GM19043 (cell line): ENCODE data around the gene WDR88.
"Not testable (repeated sequence)": the region's sequence is repeated elsewhere in the genome, so short reads cannot be mapped to it uniquely, and the experiment has no call there.

Experiments used
- ATAC-seq: cut with Tn5 transposase; IDR thresholded peaks from one replicate; pipeline ENCODE4 v1.9.1; 2021; ENCODE audit warnings: low read depth; ENCODE audit not compliant: unreplicated experiment

WDR88 gene

DNA sequence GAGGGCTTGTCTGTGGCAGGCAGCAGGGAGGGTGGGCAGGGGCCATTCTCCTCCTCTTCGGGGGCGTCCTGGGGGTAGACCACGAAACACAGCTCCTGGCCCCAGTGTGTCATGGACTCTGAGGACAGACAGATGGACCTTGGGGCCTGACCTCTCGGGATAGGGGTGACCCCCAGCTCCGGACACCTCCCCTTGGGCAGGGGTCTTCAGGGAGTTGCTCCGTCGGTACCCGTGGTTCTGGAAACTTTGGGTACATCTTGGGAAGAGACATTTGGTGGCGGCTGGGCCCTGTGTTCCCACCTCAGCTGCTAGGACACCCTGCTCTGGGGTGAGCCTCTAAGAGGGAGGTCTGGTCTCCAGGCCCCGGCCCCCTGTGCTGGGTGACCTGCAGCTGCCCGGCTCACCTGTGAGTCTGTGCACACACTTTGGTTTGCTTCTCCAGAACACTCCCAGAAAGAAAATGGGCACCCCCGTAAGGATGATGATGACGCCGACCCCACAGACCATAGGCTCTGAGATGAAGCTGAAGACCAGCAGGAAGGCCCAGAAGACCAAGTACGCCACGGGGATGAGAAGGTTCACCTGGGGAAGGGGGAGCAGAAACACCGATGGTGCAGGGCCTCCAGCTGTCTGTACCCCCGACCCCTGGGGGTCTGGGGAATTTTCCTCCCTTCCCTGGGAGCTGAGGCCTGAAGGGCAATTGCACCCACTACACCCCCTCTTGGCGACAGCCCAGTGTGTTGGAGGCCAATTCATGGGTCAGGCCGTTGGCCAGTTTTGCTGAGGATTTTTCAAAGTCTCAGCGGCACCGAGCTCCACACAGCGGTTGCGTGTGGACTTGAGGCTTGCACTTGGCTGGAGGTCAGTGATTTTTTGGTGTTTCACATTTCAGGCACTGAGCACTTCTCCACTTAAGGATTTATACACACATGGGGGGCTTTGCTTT is 77.3 kb downstream of the WDR88 start:
- no peak for ATAC-seq

DNA sequence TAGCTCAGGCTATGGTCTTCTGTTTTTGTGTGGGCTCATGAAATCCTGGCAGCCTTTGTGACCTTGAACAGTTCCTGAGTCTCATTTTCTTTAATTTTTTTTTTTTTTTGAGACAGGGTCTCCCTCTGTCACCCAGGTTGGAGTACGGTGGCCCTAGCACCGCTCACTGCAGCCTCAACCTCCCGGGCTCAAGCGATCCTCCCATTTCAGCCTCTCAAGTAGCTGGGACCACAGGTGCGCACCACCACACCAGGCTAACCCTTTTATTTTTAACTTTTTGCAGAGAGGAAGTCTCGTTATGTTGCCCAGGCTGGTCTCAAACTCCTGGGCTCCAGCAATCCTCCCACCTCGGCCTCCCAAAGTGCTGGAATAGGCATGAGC is 77.9 kb downstream of the WDR88 start:
- ATAC-seq: not testable (repeated sequence)

DNA sequence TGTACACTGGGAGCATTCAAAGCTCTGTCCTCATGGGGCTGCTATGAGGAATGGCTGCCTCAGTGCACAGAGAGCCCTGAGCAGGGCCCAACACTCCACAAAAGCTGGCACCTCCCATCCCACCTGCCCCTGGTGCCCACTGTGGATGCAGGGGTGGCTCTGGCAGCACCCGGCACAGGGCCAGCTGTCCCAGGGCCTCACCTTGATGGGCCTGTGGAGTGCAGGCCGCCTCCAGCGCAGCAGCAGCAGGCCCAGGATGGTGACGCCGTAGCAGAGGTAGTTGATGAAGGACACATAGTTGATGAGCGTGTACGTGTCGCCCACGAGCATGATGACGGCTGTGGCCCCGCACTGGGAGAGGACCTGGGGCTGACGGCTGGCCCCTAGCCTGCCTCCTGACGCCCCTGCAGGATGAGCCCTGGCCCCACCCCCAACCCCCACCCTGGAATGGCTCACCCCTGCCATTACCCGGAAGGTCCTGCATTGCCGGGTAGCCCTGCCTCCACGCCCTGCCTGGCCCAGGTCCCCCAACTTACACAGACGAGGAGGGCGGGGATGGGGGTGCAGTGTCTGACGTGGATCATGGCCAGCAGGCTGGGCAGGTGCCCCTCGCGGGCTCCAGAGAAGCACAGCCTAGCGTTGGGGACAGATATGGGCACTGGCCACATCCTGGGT is 78.5 kb downstream of the WDR88 start:
- no peak for ATAC-seq

DNA sequence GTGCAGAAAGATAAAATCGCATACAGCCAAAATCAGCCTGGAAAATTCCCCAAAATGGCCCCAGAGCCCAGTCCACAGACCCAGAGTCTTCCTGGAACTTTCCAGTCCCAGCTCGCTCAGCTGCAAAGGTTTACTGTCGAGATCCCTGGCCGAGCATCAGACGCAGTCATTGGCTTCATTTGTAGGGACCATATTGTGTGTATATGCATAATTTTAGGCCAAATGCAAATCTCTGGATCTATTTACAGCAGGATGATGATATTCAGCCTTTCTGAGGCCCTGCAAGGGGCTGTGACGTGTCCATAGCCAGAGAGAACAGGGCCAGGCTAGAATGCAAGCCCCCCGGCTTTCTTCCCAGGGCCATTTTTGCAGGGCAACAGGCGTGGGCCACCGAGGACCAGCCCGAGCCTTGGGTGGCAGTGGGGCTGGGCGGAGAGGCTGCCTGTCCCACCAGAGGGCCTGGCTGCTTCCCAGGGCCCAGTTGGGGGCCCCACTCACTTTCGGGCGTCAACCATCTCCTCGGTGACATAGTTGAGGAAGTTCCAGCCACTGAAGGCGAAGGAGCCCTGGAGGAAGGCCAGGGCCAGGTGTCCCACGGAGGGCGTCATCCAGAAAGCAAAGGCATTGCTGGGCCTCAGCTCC is 80.0 kb downstream of the WDR88 start:
- ATAC-seq: no peak

DNA sequence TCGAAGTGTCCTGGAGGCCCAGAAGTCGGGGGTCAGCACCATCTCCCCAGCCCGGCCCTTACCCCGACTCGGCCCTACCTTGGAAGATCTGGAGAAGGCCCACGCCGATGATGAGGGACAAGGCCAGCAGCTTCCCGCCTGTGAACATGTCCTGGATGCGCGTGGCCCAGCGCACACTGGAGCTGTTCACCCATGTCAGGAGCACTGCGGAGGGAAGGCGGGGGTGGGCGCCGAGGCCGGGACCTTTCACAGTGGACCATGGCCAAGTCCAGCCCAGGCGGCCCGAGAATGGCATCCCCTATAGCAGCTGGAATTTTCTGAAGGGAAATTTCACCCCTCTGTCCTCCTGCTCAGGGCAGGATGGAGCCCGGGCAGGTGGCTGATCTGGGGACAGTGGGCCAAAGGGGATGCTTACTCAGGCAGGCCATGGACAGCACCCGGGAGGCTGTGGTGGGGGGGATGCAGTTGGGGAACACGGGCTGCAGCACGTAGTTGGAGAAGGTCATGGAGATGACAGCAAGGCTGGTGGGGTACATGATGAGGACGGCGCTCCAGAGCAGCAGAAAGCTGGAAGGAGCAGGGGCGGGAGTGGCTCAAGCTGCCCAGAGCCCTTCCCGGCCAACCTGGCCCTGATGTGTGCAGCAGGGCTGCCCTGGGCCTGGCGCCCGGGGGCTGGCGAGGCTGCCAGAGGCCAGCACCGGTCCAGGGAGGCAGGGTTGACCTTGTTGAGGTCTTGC is 80.7 kb downstream of the WDR88 start:
- ATAC-seq: no peak

DNA sequence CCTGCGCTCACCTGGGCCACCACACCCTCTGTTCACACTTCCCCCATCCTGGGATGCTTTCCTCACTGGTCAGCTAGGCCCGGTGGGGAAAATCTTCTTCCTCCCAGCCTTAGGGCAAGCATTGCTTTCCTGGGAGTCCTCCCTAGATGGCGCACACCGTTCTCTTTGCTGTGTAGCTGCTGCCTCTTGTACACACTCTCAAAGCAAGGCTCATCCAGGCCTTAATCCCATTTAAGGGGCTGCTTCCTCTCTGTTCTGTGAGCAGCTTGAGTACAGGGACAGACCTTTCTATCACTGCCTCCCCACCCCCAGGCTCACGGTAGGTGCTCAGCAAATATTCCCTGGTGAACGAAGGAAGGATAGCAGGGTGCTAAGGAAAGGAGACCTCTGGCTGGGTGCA is 82.7 kb downstream of the WDR88 start:
- no peak for ATAC-seq

DNA sequence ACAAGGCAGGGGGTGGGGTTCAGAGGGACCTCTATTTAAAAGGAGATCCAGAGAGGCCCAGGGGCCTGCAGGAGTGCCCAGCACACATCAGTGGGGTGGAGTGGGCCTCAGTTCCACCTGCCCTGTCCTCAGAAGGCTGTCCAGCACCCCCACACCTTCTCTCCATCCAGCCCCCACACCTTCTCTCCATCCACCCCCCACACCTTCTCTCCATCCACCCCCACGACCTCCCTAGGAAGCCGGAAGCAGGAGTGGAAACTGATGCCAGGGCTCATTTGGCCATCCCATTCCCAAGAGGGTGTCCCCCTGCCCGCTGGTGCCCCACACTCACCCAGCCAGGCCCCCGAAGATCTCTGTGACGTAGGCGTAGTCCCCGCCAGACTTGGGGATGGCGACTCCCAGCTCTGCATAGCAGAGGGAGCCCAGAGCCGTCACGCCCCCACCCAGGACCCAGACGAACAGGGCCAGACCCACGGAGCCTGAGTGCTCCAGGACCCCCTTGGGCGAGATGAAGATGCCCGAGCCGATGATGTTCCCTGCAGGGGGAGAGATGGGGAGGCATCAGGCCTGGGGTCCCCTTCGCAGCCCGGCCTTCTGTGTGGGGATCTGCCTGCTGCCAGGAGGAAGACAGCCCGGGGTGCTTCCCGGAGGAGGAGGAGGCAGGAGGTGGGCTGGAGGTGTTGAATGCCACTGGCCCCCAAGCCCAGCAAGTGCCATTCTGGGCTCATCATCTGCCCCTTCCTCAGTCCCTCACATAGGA is 83.7 kb downstream of the WDR88 start:
- ATAC-seq: no peak

DNA sequence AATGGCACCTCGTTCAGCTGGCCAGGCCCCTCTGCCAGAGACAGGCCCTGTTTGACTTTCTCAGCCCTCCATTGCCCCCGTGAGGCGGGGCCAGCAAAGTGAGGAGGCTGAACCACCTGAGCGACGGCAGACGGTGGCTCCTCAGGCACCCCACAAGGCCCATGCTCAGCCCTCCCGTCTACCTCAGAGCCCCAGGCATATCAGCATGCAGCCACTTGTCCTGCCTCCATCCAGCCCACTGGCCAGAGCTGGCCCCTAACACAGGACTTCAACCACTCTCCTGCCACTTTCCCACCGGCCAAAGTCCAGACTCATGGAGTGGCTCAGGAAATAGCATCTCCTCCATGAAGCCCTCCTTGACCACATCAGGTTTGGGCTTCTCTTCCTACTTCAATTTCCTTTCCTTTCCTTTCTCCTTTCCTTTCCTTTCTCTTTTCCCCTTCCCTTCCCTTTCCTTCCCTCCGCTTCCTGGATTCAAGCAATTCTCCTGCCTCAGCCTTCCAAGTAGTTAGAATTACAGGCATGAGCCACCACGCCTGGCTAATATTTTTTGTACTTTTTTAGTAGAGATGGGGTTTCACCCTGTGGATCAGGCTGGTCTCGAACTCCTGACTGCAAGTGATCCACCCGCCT is 84.4 kb downstream of the WDR88 start:
- no peak for ATAC-seq

DNA sequence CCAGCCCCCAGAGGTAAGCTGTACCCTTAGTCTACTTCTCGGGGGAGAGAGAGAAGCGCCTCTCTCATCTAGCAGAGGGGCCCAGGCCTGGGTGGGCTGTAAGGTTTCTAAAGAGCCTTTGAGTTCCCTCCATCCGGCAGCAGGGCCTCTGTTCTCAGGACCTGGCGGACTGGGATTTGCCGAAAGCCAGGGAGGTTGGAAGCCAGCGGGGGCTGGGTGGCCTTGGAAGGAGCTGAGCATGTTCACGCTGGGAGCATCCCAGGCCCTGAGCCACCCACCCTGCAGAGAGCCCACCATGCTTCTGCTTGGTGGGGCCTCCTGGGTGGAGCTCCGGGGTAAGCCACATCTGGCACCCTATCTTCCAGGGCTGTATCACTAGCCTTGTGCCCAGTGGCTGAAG is 86.0 kb downstream of the WDR88 start:
- no peak for ATAC-seq

DNA sequence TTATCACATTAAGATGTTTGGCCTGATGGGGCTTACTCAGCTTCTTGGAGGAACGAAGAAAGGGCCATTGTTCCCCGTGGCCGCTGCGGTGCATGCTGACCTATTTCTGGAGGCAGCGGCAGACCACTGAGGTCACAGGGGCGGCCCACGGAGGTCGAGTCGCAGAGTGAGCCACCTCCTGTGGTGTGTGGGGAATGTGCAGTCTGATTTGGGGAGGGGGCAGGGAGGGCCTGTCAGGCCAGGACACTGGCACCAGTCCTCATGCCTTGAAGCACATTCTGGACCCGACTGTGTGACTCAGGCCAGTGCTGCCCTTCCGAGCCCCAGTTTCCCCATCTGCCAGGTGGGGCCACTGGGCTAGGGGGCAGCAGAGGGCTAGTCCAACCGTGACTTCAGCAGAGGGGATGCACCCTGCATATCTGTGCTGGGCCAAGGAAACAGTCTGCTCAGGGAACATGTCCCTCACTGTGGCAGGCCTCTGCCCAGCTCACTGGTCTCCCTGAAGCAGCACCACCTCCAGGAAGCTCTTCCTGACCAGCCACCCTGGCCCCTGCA is 87.4 kb downstream of the WDR88 start:
- no peak for ATAC-seq

DNA sequence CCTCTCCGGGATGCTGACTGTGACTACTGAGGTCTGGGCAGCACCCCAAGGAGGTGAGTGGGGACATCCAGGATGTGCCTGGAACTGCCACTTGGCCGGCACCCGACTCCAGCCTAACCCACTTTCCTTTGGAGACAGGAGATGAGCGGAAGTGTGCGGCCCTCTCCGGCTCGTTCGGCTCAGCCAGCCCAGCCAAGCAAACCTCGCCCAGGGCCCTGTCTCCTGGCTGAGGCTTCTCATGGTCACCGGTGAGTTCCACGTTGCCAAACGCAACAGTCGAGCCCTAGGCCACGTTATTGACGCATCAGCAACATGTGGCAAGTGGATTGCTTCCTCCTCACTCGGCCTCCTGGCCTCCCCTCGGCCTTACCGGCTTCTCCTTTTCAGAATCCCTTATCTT is 88.2 kb downstream of the WDR88 start:
- no peak for ATAC-seq

DNA sequence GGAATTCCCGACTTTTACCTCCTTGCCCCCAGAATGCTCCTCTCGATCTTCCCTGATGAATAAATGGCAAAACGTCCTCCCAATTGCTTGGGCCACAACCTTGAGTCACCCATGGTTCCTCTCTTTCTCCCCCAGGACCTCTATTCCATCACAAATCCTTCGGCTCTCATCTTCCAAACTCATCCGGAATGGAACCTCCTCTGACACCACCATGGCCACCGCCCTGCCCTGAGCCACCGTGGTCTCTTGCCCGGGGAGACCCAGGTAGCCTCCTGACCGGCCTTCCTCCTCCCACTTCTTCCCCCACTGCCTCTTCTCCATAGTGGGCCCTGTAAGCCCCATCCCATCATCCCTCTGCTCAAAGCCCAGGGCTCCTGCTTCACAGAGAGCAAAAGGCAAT is 88.8 kb downstream of the WDR88 start:
- ATAC-seq: no peak

DNA sequence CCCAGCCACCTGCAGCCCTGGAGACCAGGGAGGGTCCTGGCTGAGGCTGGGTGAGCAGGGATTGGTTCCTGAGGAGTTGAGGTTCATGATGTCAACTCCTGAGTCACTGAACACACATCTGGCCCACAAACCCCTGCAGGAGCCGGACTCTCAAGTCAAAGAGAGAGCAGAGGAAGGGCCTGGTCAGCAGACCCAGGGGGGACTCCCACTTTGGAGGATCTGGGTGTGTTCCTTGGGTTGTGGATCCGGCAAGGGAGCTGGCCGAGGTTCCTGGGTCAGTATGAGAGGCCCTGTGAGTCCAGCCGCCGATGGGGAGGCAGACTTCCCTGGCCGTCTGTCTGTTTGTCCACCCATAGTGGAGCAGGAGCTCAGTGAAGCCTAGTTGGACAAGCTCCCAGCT is 89.7 kb downstream of the WDR88 start:
- no peak for ATAC-seq

DNA sequence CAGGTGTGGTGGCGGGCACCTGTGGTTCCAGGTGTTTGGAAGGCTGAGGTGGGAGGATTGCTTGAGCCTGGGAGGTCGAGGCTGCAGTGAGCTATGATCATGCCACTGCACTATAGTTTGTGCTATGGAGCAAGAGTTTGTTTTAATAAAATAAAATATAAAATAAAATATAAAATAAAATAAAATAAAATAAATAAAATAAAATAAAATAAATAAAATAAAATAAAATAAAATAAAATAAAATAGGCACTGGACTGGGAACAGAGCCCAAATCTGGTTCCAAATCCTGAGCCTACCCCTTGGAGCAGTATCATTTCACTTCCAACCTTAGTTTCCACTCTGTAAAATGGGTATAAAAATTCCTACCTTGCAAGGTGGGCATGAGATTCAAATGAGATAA is 90.3 kb downstream of the WDR88 start:
- not testable (repeated sequence) for ATAC-seq

DNA sequence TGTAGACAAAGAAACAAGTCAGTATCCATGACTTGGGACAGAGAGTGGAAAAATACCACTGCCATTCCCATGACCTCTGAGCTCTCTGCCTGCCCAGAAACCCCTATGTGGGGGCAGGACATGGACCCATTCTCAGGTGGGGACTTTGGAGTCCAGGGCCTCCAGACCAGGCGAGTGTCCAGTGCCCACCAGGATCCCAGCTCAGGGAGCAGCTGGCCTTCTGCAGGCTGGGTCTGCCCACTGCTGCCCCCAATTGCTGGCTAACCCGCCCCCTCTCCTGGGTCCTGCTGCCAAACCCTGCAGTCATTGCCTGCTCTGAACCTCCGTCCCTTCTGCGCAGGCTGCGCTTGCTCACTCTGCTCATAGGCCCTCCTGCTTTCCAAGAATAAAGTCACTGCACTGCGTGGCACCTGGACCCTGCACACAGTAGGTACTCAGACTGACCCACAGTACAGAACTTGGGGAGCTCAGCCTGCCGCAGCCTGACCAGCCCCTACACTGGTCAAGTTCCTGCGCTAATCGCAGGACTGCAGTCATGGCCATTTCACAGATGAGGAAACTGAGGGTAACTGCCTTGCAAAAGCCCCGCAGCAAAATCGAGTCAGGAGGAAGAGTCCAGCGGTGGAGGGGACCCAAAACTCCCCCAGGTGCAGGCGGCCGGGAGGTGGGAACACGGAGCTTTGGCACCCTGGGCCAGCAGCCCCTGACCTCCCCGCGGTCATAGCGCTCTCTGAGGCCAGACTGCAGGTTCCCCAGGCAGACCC is 93.0 kb downstream of the WDR88 start:
- no peak for ATAC-seq
